ENCODE measurements around the gene STARD8.
"Not testable (repeated sequence)": the region's sequence is repeated elsewhere in the genome, so short reads cannot be mapped to it uniquely, and the experiment has no call there.

STARD8 gene

GRCh38 chrX:68647156-68647957 is at the start of gene STARD8:
Gene STARD8 (plus strand): TSS chrX:68647666. CDS start chrX:68647883, 217 bp downstream.
- no peaks in the 10 kb centered on the region for H3K36me3 ChIP-seq (ENCODE audit: control insufficient read depth in 1 of 2, insufficient read depth in 2 of 2, low read length in 2 of 2)
- peak within 1 kb of the TSS in 1 of 2 donors; percentile 15 for H3K4me3 ChIP-seq (ENCODE audit: low read depth in 1 of 2, low read length in 2 of 2)
- H3K9me3 ChIP-seq (ENCODE audit: control insufficient read depth in 1 of 2, low read length in 2 of 2): no peaks in the 10 kb centered on the region
- no peak within 1 kb of the TSS for H3K27ac ChIP-seq (ENCODE audit: low read depth, low read length)
- H3K4me1 ChIP-seq (ENCODE audit: control insufficient read depth in 1 of 2, insufficient read depth in 2 of 2, low read length in 2 of 2): no peaks in the 10 kb centered on the region
- no peaks in the 10 kb centered on the region for H3K27me3 ChIP-seq (ENCODE audit: control insufficient read depth in 1 of 2, insufficient read depth in 2 of 2, low read length in 2 of 2)
- H3K9ac ChIP-seq (ENCODE audit: low read depth in 1 of 2, low read length in 2 of 2): no peak within 1 kb of the TSS

GRCh38 chrX:68598841-68599240 is 48.6 kb upstream of the STARD8 start:
- no peak overlapping the region for H3K27ac ChIP-seq (ENCODE audit: low read depth, low read length)
- H3K4me3 ChIP-seq (ENCODE audit: low read depth in 1 of 2, low read length in 2 of 2): no peak overlapping the region
- H3K9me3 ChIP-seq (ENCODE audit: control insufficient read depth in 1 of 2, low read length in 2 of 2): peaks cover 0 to 4% of the 10 kb centered on the region in 2 donors
- no peaks in the 10 kb centered on the region for H3K27me3 ChIP-seq (ENCODE audit: control insufficient read depth in 1 of 2, insufficient read depth in 2 of 2, low read length in 2 of 2)
- no peak overlapping the region for H3K9ac ChIP-seq (ENCODE audit: low read depth in 1 of 2, low read length in 2 of 2)
- H3K4me1 ChIP-seq (ENCODE audit: control insufficient read depth in 1 of 2, insufficient read depth in 2 of 2, low read length in 2 of 2): no peaks in the 10 kb centered on the region
- no peaks in the 10 kb centered on the region for H3K36me3 ChIP-seq (ENCODE audit: control insufficient read depth in 1 of 2, insufficient read depth in 2 of 2, low read length in 2 of 2)

- peaks cover 0 to 4% of the 10 kb centered on the region in 2 donors for H3K9me3 ChIP-seq (ENCODE audit: control insufficient read depth in 1 of 2, low read length in 2 of 2)
- no peak overlapping the region for H3K4me3 ChIP-seq (ENCODE audit: low read depth in 1 of 2, low read length in 2 of 2)
- H3K9ac ChIP-seq (ENCODE audit: low read depth in 1 of 2, low read length in 2 of 2): no peak overlapping the region
- H3K4me1 ChIP-seq (ENCODE audit: control insufficient read depth in 1 of 2, insufficient read depth in 2 of 2, low read length in 2 of 2): no peaks in the 10 kb centered on the region
- no peak overlapping the region for H3K27ac ChIP-seq (ENCODE audit: low read depth, low read length)
- H3K27me3 ChIP-seq (ENCODE audit: control insufficient read depth in 1 of 2, insufficient read depth in 2 of 2, low read length in 2 of 2): no peaks in the 10 kb centered on the region
- no peaks in the 10 kb centered on the region for H3K36me3 ChIP-seq (ENCODE audit: control insufficient read depth in 1 of 2, insufficient read depth in 2 of 2, low read length in 2 of 2)
These were observed 48.0 kb upstream of the STARD8 start for GRCh38 chrX:68599256-68600152.

- H3K27me3 ChIP-seq (ENCODE audit: control insufficient read depth in 1 of 2, insufficient read depth in 2 of 2, low read length in 2 of 2); H3K4me3 ChIP-seq (ENCODE audit: low read depth in 1 of 2, low read length in 2 of 2); H3K27ac ChIP-seq (ENCODE audit: low read depth, low read length); H3K4me1 ChIP-seq (ENCODE audit: control insufficient read depth in 1 of 2, insufficient read depth in 2 of 2, low read length in 2 of 2); H3K9ac ChIP-seq (ENCODE audit: low read depth in 1 of 2, low read length in 2 of 2); H3K9me3 ChIP-seq (ENCODE audit: control insufficient read depth in 1 of 2, low read length in 2 of 2); H3K36me3 ChIP-seq (ENCODE audit: control insufficient read depth in 1 of 2, insufficient read depth in 2 of 2, low read length in 2 of 2): not testable (repeated sequence)
These were observed 43.2 kb upstream of the STARD8 start for GRCh38 chrX:68604216-68604615.

GRCh38 chrX:68614733-68615132 is 32.7 kb upstream of the STARD8 start:
- not testable (repeated sequence) for H3K36me3 ChIP-seq (ENCODE audit: control insufficient read depth in 1 of 2, insufficient read depth in 2 of 2, low read length in 2 of 2); H3K27ac ChIP-seq (ENCODE audit: low read depth, low read length); H3K9ac ChIP-seq (ENCODE audit: low read depth in 1 of 2, low read length in 2 of 2); H3K9me3 ChIP-seq (ENCODE audit: control insufficient read depth in 1 of 2, low read length in 2 of 2); H3K4me3 ChIP-seq (ENCODE audit: low read depth in 1 of 2, low read length in 2 of 2); H3K4me1 ChIP-seq (ENCODE audit: control insufficient read depth in 1 of 2, insufficient read depth in 2 of 2, low read length in 2 of 2); H3K27me3 ChIP-seq (ENCODE audit: control insufficient read depth in 1 of 2, insufficient read depth in 2 of 2, low read length in 2 of 2)

- Histone ChIP-seq H3K9me3 (ENCODE audit: control insufficient read depth in 1 of 2, low read length in 2 of 2) (no peaks in the 10 kb centered on the region), H3K4me3 (ENCODE audit: low read depth in 1 of 2, low read length in 2 of 2) (no peak overlapping the region), H3K27ac (ENCODE audit: low read depth, low read length) (no peak overlapping the region), H3K9ac (ENCODE audit: low read depth in 1 of 2, low read length in 2 of 2) (no peak overlapping the region), H3K36me3 (ENCODE audit: control insufficient read depth in 1 of 2, insufficient read depth in 2 of 2, low read length in 2 of 2) (no peaks in the 10 kb centered on the region), H3K4me1 (ENCODE audit: control insufficient read depth in 1 of 2, insufficient read depth in 2 of 2, low read length in 2 of 2) (no peaks in the 10 kb centered on the region), H3K27me3 (ENCODE audit: control insufficient read depth in 1 of 2, insufficient read depth in 2 of 2, low read length in 2 of 2) (no peaks in the 10 kb centered on the region)
These were observed 19.5 kb upstream of the STARD8 start for GRCh38 chrX:68627986-68628385.

- H3K27me3 ChIP-seq (ENCODE audit: control insufficient read depth in 1 of 2, insufficient read depth in 2 of 2, low read length in 2 of 2); H3K27ac ChIP-seq (ENCODE audit: low read depth, low read length): not testable (repeated sequence)
These were observed 17.5 kb upstream of the STARD8 start for GRCh38 chrX:68629936-68630335.

GRCh38 chrX:68631336-68631735 is 16.1 kb upstream of the STARD8 start:
- H3K9me3 ChIP-seq (ENCODE audit: control insufficient read depth in 1 of 2, low read length in 2 of 2): no peaks in the 10 kb centered on the region
- no peak overlapping the region for H3K27ac ChIP-seq (ENCODE audit: low read depth, low read length)
- H3K27me3 ChIP-seq (ENCODE audit: control insufficient read depth in 1 of 2, insufficient read depth in 2 of 2, low read length in 2 of 2): no peaks in the 10 kb centered on the region
- H3K4me1 ChIP-seq (ENCODE audit: control insufficient read depth in 1 of 2, insufficient read depth in 2 of 2, low read length in 2 of 2): no peaks in the 10 kb centered on the region
- H3K4me3 ChIP-seq (ENCODE audit: low read depth in 1 of 2, low read length in 2 of 2): no peak overlapping the region
- H3K36me3 ChIP-seq (ENCODE audit: control insufficient read depth in 1 of 2, insufficient read depth in 2 of 2, low read length in 2 of 2): no peaks in the 10 kb centered on the region
- H3K9ac ChIP-seq (ENCODE audit: low read depth in 1 of 2, low read length in 2 of 2): no peak overlapping the region

More at GRCh38 chrX:68629936-68630335, 17.5 kb upstream of the STARD8 start:
- not testable (repeated sequence) for H3K36me3 ChIP-seq (ENCODE audit: control insufficient read depth in 1 of 2, insufficient read depth in 2 of 2, low read length in 2 of 2); H3K4me3 ChIP-seq (ENCODE audit: low read depth in 1 of 2, low read length in 2 of 2); H3K4me1 ChIP-seq (ENCODE audit: control insufficient read depth in 1 of 2, insufficient read depth in 2 of 2, low read length in 2 of 2); H3K9me3 ChIP-seq (ENCODE audit: control insufficient read depth in 1 of 2, low read length in 2 of 2); H3K9ac ChIP-seq (ENCODE audit: low read depth in 1 of 2, low read length in 2 of 2)

- Histone ChIP-seq H3K36me3 (ENCODE audit: control insufficient read depth in 1 of 2, insufficient read depth in 2 of 2, low read length in 2 of 2) (no peaks in the 10 kb centered on the region), H3K4me1 (ENCODE audit: control insufficient read depth in 1 of 2, insufficient read depth in 2 of 2, low read length in 2 of 2) (no peaks in the 10 kb centered on the region), H3K9ac (ENCODE audit: low read depth in 1 of 2, low read length in 2 of 2) (no peak overlapping the region), H3K27me3 (ENCODE audit: control insufficient read depth in 1 of 2, insufficient read depth in 2 of 2, low read length in 2 of 2) (no peaks in the 10 kb centered on the region), H3K4me3 (ENCODE audit: low read depth in 1 of 2, low read length in 2 of 2) (no peak overlapping the region), H3K9me3 (ENCODE audit: control insufficient read depth in 1 of 2, low read length in 2 of 2) (no peaks in the 10 kb centered on the region), H3K27ac (ENCODE audit: low read depth, low read length) (no peak overlapping the region)
These were observed 15.0 kb upstream of the STARD8 start for GRCh38 chrX:68632491-68632890.

GRCh38 chrX:68633981-68634380 is 13.5 kb upstream of the STARD8 start:
- no peak overlapping the region for H3K4me3 ChIP-seq (ENCODE audit: low read depth in 1 of 2, low read length in 2 of 2)
- no peaks in the 10 kb centered on the region for H3K9me3 ChIP-seq (ENCODE audit: control insufficient read depth in 1 of 2, low read length in 2 of 2)
- no peak overlapping the region for H3K27ac ChIP-seq (ENCODE audit: low read depth, low read length)
- H3K9ac ChIP-seq (ENCODE audit: low read depth in 1 of 2, low read length in 2 of 2): no peak overlapping the region
- H3K36me3 ChIP-seq (ENCODE audit: control insufficient read depth in 1 of 2, insufficient read depth in 2 of 2, low read length in 2 of 2): no peaks in the 10 kb centered on the region
- no peaks in the 10 kb centered on the region for H3K4me1 ChIP-seq (ENCODE audit: control insufficient read depth in 1 of 2, insufficient read depth in 2 of 2, low read length in 2 of 2)
- no peaks in the 10 kb centered on the region for H3K27me3 ChIP-seq (ENCODE audit: control insufficient read depth in 1 of 2, insufficient read depth in 2 of 2, low read length in 2 of 2)
